Sigmoid colon (tissue), 4 donors: ENCODE measurements around the gene SNX11.

Source experiments
- CTCF ChIP-seq, 4 experiments: fragments of 450-650 bp in 3 of 4; fragments of 200-600 bp in 1 of 4; IDR thresholded peaks; one replicate each; pipeline ENCODE4 v1.5.1; 2016 to 2019; ENCODE audit warnings: antibody characterized with exemption in 4 of 4, mild to moderate bottlenecking in 3 of 4, moderate library complexity in 2 of 4
- POLR2A ChIP-seq, 2 donors: fragments of 450-650 bp; IDR thresholded peaks; one replicate each; pipeline ENCODE4 v1.6.1; 2016; ENCODE audit warnings: antibody characterized with exemption in 2 of 2, mild to moderate bottlenecking in 2 of 2, moderate library complexity in 2 of 2
- POLR2AphosphoS5 ChIP-seq, 4 donors: sonication (generic); formaldehyde crosslinking; IDR thresholded peaks; one replicate each; pipeline ENCODE4 v1.6.1; 2017; ENCODE audit warnings: antibody characterized with exemption in 4 of 4

GRCh38 chr17:48144231-48144630, 36.7 kb downstream of the SNX11 start:
- TF ChIP-seq CTCF (IDR thresholded peaks at IDR 0.05): no peak
- TF ChIP-seq POLR2AphosphoS5 (IDR thresholded peaks at IDR 0.05): no peak
- no peak for TF ChIP-seq POLR2A (IDR thresholded peaks at IDR 0.05)
